Measurements from ENCODE around the gene LDHD. TPM values are rescaled to one million over a fixed set of nuclear protein-coding genes. Genes with fewer than 3 reads are reported as not detected.

Gene LDHD
- 0.18 TPM for polyA plus RNA-seq (2013, experiment 1 of 2)
- polyA plus RNA-seq (2013, experiment 2 of 2): 0.46 TPM

DNA sequence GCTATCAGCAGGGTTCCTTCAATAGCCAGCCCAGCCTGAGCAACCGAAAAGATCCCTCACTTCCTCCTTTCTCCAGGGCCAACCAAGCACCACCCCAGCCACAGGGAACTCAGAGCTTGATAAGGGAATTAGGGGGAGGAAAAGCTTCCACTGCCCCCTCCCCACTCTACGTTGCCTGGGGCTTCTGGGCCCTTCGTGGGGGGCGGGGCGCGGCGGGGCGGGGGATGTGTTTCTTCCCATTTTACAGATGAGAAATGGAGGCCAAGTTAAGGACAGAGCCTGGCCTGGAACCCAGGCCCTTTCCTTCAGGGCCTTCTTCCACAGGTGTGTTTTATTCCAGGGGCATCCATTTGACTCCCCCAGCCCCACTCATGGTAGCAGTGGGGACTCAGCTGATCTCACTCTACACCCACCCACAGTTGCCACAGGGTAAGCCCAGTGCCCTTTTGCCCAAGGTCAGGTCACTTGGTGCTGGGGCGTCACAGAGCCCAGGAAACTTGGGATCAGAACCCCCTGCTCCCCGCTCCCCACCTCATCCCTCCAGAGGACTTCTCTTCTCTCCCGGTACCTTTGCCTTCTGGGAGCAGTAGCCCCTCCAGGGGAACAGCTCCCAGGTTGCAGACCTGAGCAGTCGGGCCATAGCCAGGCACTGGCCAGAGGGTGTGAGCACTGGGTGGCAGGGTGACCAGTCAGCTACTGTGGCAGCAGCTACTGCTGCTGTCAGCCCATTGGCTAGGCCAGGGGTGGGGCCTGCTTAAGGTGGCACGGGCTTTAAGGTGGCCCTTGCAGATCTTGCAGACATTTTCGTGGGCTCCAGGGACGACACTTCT is at the start of gene LDHD:
Gene LDHD (minus strand): TSS at position 700 of the 830 bp plus-strand sequence. CDS start 60 bp downstream, at position 640.
- no peak within 1 kb of the TSS for H3K4me3 ChIP-seq (ENCODE audit: extremely low read depth, insufficient read depth, low read length, poor library complexity, severe bottlenecking)
- WGBS, 2 experiments (ENCODE audit: insufficient coverage in 2 of 2): 68 to 73% methylated on average over 5 to 7 of the region's 15 CpGs
- H3K4me1 ChIP-seq (ENCODE audit: control insufficient read depth, insufficient read depth, low read length, poor library complexity, severe bottlenecking): no peaks in the 10 kb centered on the region

DNA sequence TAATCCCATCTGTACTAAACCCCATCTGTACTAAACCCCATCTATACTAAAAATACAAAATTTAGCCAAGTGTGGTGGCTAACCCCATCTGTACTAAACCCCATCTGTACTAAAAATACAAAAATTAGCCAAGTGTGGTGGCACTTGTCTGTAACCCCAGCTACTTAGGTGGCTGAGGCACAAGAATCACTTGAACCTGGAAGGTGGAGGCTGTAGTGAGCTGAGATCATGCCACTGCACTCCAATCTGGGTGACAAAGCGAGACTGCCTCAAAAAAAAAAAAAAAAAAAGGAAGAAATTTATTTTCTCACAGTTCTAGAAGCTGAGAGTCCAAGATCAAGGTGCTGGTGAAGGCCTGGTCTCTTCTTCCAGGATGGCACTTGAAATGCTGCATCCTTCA is 43.8 kb upstream of the LDHD start:
- Histone ChIP-seq H3K9me3 (ENCODE audit: control insufficient read depth, low read length) (peaks cover 26% of the 10 kb centered on the region), H3K4me3 (ENCODE audit: extremely low read depth, insufficient read depth, low read length, poor library complexity, severe bottlenecking) (no peak overlapping the region), H3K4me1 (ENCODE audit: control insufficient read depth, insufficient read depth, low read length, poor library complexity, severe bottlenecking) (no peaks in the 10 kb centered on the region), H3K27ac (ENCODE audit: low read depth, low read length, severe bottlenecking) (no peak overlapping the region), H3K36me3 (ENCODE audit: control insufficient read depth, insufficient read depth, low read length) (peaks cover 89% of the 10 kb centered on the region)
- WGBS, 2 experiments (ENCODE audit: insufficient coverage in 2 of 2): 100% methylated on average over 1 of the region's 1 CpG; no CpG with 5 or more reads in 1 of the 2 experiments

More for the DNA sequence above, at the start of gene LDHD:
- H3K27ac ChIP-seq (ENCODE audit: low read depth, low read length, severe bottlenecking): no peak within 1 kb of the TSS
- H3K36me3 ChIP-seq (ENCODE audit: control insufficient read depth, insufficient read depth, low read length): no peaks in the 10 kb centered on the region
- H3K9me3 ChIP-seq (ENCODE audit: control insufficient read depth, low read length): peaks cover 6% of the 10 kb centered on the region

DNA sequence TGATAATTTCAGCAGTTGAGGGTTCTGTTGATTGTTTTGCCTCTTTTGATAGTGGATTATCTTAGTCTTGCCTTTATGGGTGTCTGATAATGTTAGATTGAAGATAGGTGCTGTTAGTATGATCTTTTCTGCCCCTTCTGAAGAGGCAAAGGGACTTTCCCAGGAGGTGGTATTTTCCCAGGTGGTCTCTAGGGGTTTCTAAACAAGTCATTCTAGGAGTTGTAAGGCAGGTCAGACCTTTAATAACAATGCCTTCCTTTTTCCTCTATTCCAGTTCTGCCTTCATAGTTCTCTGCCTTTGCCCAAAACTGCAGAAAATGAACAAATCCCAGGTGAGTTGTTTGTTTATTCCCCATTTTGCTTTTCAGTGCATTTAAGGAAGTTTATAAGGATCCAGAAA is 36.1 kb upstream of the LDHD start:
- no peak overlapping the region for H3K27ac ChIP-seq (ENCODE audit: low read depth, low read length, severe bottlenecking)
- H3K4me3 ChIP-seq (ENCODE audit: extremely low read depth, insufficient read depth, low read length, poor library complexity, severe bottlenecking): no peak overlapping the region
- H3K4me1 ChIP-seq (ENCODE audit: control insufficient read depth, insufficient read depth, low read length, poor library complexity, severe bottlenecking): no peaks in the 10 kb centered on the region
- peaks cover 66% of the 10 kb centered on the region for H3K36me3 ChIP-seq (ENCODE audit: control insufficient read depth, insufficient read depth, low read length)
- peaks cover 30% of the 10 kb centered on the region for H3K9me3 ChIP-seq (ENCODE audit: control insufficient read depth, low read length)

DNA sequence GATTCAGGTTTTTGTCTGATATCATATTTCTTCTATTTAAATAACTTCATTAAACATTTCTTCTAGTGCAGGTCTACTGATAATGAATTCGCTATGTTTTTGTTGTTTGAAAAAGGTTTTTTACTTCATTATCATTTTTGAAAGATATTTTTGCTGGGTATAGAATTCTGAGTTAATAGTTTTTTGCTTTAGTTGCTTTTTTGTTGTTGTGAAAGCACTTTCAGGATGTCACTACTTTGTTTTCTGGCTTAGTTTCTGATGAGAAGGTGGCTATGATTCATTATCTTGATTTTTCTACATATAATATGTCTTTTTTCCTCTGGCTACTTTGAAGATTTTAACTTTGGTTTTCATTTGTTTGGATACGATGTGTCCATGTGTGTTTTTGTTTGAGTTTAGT is 35.2 kb upstream of the LDHD start:
- no peak overlapping the region for H3K4me3 ChIP-seq (ENCODE audit: extremely low read depth, insufficient read depth, low read length, poor library complexity, severe bottlenecking)
- H3K9me3 ChIP-seq (ENCODE audit: control insufficient read depth, low read length): peaks cover 25% of the 10 kb centered on the region
- H3K4me1 ChIP-seq (ENCODE audit: control insufficient read depth, insufficient read depth, low read length, poor library complexity, severe bottlenecking): no peaks in the 10 kb centered on the region
- H3K36me3 ChIP-seq (ENCODE audit: control insufficient read depth, insufficient read depth, low read length): peaks cover 57% of the 10 kb centered on the region
- H3K27ac ChIP-seq (ENCODE audit: low read depth, low read length, severe bottlenecking): no peak overlapping the region
- no CpG with 5 or more reads among the region's 2 CpGs for WGBS, 2 experiments (ENCODE audit: insufficient coverage in 2 of 2)

DNA sequence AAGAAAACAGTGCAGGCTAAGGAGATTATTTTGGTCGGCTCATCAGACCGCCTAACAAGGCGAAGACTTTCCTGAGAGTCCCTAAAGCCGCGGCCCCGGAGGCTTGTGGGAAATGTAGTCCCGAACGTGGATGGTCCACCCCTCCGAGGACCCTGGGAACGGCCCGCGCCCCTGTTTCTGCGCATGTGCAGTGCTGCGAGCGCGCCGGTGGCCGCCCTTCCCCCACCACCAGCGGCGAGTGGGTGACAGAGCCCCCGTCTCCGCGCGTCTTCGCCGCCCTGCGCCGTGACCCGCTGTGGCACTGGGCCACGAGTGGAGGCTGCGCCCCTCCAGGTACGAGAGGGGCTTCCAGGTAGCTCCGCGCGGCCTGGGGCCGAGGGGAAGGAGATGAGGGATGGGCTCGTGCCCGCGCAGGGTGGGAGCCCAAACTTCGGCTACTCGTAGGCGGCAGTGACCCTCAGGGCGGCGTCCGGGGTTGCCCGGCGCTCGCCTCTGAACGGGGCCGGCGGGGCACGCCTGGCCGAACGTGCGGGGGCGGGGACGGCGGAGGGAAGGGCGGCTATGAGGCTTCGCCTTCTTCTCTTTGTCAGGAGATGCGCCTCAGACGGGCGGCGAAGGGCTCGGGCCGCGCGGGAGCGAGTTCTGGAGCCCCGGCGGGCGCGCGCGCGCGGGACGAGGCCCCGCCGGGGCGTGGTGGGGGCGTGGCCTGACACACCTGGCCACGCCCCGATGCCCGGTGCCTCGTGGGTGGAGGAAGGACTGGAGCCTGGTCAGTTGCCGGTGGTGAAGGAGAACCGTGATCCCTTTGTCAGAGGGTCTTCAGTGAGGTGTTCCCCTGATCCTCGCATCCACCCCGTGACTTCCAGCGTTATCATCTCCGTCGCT is 32.0 kb upstream of the LDHD start, which contains the start of gene ZFP1:
Gene ZFP1 (plus strand): TSS at position 214 of the 885 bp plus-strand sequence. CDS start 4,428 bp downstream, outside the sequence.
- H3K36me3 ChIP-seq (ENCODE audit: control insufficient read depth, insufficient read depth, low read length): peaks cover 27% of the 10 kb centered on the region
- no peaks in the 10 kb centered on the region for H3K4me1 ChIP-seq (ENCODE audit: control insufficient read depth, insufficient read depth, low read length, poor library complexity, severe bottlenecking)
- WGBS, 2 experiments (ENCODE audit: insufficient coverage in 2 of 2): 0 to 1% methylated on average over 65 to 74 of the region's 93 CpGs
- H3K4me3 ChIP-seq (ENCODE audit: extremely low read depth, insufficient read depth, low read length, poor library complexity, severe bottlenecking): peak within 1 kb of the TSS; percentile 86
- peak within 1 kb of the TSS; percentile 94 for H3K27ac ChIP-seq (ENCODE audit: low read depth, low read length, severe bottlenecking)
- peaks cover 39% of the 10 kb centered on the region for H3K9me3 ChIP-seq (ENCODE audit: control insufficient read depth, low read length)

- H3K4me3 ChIP-seq (ENCODE audit: extremely low read depth, insufficient read depth, low read length, poor library complexity, severe bottlenecking): peak overlapping the region; percentile 86
- H3K36me3 ChIP-seq (ENCODE audit: control insufficient read depth, insufficient read depth, low read length): peaks cover 21% of the 10 kb centered on the region
Measured at GRCh38 chr16:75147968-75148310, 31.4 kb upstream of the LDHD start.

DNA sequence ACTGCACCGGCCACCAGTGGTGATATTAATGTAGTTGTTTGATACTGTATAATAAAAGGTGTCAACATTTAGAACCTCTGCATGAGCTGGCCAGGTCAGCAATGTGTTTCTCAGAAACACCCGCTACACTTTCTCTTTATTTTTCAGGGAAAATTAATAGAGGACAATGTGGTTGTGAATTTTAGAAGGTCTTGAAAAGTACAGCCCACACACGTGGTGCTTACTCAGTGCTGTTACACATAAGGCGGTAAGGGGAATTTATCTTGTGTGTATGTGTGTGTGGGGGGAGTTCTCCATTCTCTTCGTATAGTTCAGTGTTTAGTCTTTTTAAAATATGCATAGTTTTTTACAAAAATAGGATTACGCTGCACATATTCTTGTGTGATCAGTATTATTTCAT is 27.4 kb upstream of the LDHD start:
- Histone ChIP-seq H3K27ac (ENCODE audit: low read depth, low read length, severe bottlenecking) (no peak overlapping the region), H3K9me3 (ENCODE audit: control insufficient read depth, low read length) (peaks cover 13% of the 10 kb centered on the region), H3K4me1 (ENCODE audit: control insufficient read depth, insufficient read depth, low read length, poor library complexity, severe bottlenecking) (no peaks in the 10 kb centered on the region), H3K4me3 (ENCODE audit: extremely low read depth, insufficient read depth, low read length, poor library complexity, severe bottlenecking) (no peak overlapping the region), H3K36me3 (ENCODE audit: control insufficient read depth, insufficient read depth, low read length) (no peaks in the 10 kb centered on the region)
- 60 to 86% methylated on average over 1 of the region's 6 CpGs for WGBS, 2 experiments (ENCODE audit: insufficient coverage in 2 of 2)

More at GRCh38 chr16:75147968-75148310, 31.4 kb upstream of the LDHD start:
- peaks cover 39% of the 10 kb centered on the region for H3K9me3 ChIP-seq (ENCODE audit: control insufficient read depth, low read length)
- 0 to 50% methylated on average over 1 to 2 of the region's 3 CpGs for WGBS, 2 experiments (ENCODE audit: insufficient coverage in 2 of 2)
- no peak overlapping the region for H3K27ac ChIP-seq (ENCODE audit: low read depth, low read length, severe bottlenecking)
- no peaks in the 10 kb centered on the region for H3K4me1 ChIP-seq (ENCODE audit: control insufficient read depth, insufficient read depth, low read length, poor library complexity, severe bottlenecking)

GRCh38 chr16:75139498-75139897 is 22.9 kb upstream of the LDHD start:
- no peak overlapping the region for H3K27ac ChIP-seq (ENCODE audit: low read depth, low read length, severe bottlenecking)
- H3K4me1 ChIP-seq (ENCODE audit: control insufficient read depth, insufficient read depth, low read length, poor library complexity, severe bottlenecking): no peaks in the 10 kb centered on the region
- peaks cover under 1% of the 10 kb centered on the region for H3K9me3 ChIP-seq (ENCODE audit: control insufficient read depth, low read length)
- no peaks in the 10 kb centered on the region for H3K36me3 ChIP-seq (ENCODE audit: control insufficient read depth, insufficient read depth, low read length)
- WGBS, 2 experiments (ENCODE audit: insufficient coverage in 2 of 2): 87% methylated on average over 2 of the region's 5 CpGs; no CpG with 5 or more reads in 1 of the 2 experiments
- no peak overlapping the region for H3K4me3 ChIP-seq (ENCODE audit: extremely low read depth, insufficient read depth, low read length, poor library complexity, severe bottlenecking)

DNA sequence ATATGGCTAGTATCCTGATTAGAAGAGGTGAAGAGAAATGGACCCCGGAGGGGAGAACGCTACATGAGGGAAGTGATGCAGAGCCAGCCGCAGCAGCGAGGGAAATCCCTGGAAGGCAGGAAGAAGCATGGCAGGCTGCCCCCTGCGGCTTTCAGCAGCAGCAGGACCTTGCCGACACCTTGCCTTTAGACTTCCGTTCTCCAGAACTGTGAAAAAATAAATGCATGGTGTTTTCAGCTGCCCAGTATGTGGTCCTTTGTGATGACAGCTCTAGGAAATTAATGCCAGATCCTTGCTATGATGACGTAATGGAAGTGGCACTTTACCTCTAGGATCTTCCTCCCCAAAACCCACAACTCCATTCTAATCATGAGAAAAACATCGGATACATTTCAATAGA is 22.1 kb upstream of the LDHD start:
- H3K4me3 ChIP-seq (ENCODE audit: extremely low read depth, insufficient read depth, low read length, poor library complexity, severe bottlenecking): no peak overlapping the region
- H3K27ac ChIP-seq (ENCODE audit: low read depth, low read length, severe bottlenecking): no peak overlapping the region
- H3K4me1 ChIP-seq (ENCODE audit: control insufficient read depth, insufficient read depth, low read length, poor library complexity, severe bottlenecking): no peaks in the 10 kb centered on the region
- 46 to 59% methylated on average over 6 to 9 of the region's 9 CpGs for WGBS, 2 experiments (ENCODE audit: insufficient coverage in 2 of 2)
- H3K9me3 ChIP-seq (ENCODE audit: control insufficient read depth, low read length): no peaks in the 10 kb centered on the region
- H3K36me3 ChIP-seq (ENCODE audit: control insufficient read depth, insufficient read depth, low read length): no peaks in the 10 kb centered on the region

DNA sequence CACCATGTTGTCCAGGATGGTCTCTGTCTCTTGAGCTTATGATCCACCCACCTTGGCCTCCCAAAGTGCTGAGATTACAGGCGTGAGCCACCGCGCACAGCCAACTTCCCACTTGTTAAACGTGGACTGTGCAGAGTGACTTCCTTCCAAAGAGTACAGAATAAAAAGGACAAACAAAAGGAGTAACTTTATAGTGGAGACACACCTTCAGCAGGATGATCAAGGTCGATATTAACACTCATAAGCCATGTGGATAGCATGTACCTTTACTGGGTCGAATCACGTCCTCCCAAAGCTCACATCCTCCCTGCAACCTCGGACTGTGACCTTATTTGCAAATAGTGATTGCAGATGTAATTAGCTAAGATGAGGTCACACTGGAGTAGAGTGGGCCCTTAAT is 21.7 kb upstream of the LDHD start:
- WGBS, 2 experiments (ENCODE audit: insufficient coverage in 2 of 2): 86 to 92% methylated on average over 5 to 6 of the region's 8 CpGs
- H3K4me3 ChIP-seq (ENCODE audit: extremely low read depth, insufficient read depth, low read length, poor library complexity, severe bottlenecking): no peak overlapping the region
- no peak overlapping the region for H3K27ac ChIP-seq (ENCODE audit: low read depth, low read length, severe bottlenecking)
- no peaks in the 10 kb centered on the region for H3K4me1 ChIP-seq (ENCODE audit: control insufficient read depth, insufficient read depth, low read length, poor library complexity, severe bottlenecking)
- no peaks in the 10 kb centered on the region for H3K36me3 ChIP-seq (ENCODE audit: control insufficient read depth, insufficient read depth, low read length)
- H3K9me3 ChIP-seq (ENCODE audit: control insufficient read depth, low read length): no peaks in the 10 kb centered on the region

Data from mesodermal cell (in vitro differentiated cells).